PC-3 (cell line): Measurements from ENCODE around the gene PPM1F. TPM values are rescaled to one million over a fixed set of nuclear protein-coding genes. Genes with fewer than 3 reads are reported as not detected.

Experiments used
- ATAC-seq: fragments of 200-7000 bp; cut with Tn5 transposase; 2 replicates; pipeline ENCODE4 v1.9.1; 2020; ENCODE audit warnings: mild to moderate bottlenecking, moderate library complexity
- BruUV-seq: library from RNA; stranded (reverse); fragments of 400-500 nt; replicated peaks from 2 replicates; lab custom pipeline; 2021; lab: Mats Ljungman, UMichigan
- CTCF ChIA-PET: fragments of 300-600 bp; sonication (Branson Sonifier 250); formaldehyde crosslinking; loops from one replicate; lab custom pipeline; 2022; ENCODE audit warnings: antibody characterized with exemption; lab: Charles Lee
- POLR2A ChIA-PET: fragments of 300-600 bp; sonication (Branson Sonifier 250); formaldehyde crosslinking; loops from one replicate; lab custom pipeline; 2022; ENCODE audit warnings: antibody characterized with exemption; ENCODE audit not compliant: unreplicated experiment; lab: Charles Lee
- DNase-seq: peaks from one replicate; pipeline ENCODE4 v3.0.0-alpha.2; 2015
- H2AFZ ChIP-seq: fragments of 300-600 bp; sonication (generic); 2 replicates; pipeline ENCODE4 v1.6.0; 2016; ENCODE audit warnings: antibody characterized with exemption, low read length
- H3F3A ChIP-seq: fragments of 300-600 bp; sonication (generic); one replicate; pipeline ENCODE4 v1.6.0; 2017; ENCODE audit warnings: antibody characterized with exemption, low read length, control low read depth, mild to moderate bottlenecking; ENCODE audit not compliant: unreplicated experiment
- H3K27ac ChIP-seq: fragments of 300-600 bp; sonication (generic); 2 replicates; pipeline ENCODE4 v1.5.1; 2016; ENCODE audit warnings: mild to moderate bottlenecking, low read length
- H3K27me3 ChIP-seq: fragments of 300-600 bp; sonication (generic); 2 replicates; pipeline ENCODE4 v1.6.1; 2016; ENCODE audit warnings: low read length, mixed read lengths
- H3K36me3 ChIP-seq: fragments of 300-600 bp; sonication (generic); 2 replicates; pipeline ENCODE4 v1.6.1; 2016; ENCODE audit warnings: low read depth, mixed run types, low read length, mixed read lengths
- H3K4me1 ChIP-seq: fragments of 300-600 bp; sonication (generic); 2 replicates; pipeline ENCODE4 v1.5.1; 2016; ENCODE audit warnings: low read length; ENCODE audit not compliant: insufficient read depth
- H3K4me2 ChIP-seq: fragments of 300-600 bp; sonication (generic); 2 replicates; pipeline ENCODE4 v1.6.0; 2016; ENCODE audit warnings: low read length
- H3K4me3 ChIP-seq: fragments of 300-600 bp; sonication (generic); 2 replicates; pipeline ENCODE4 v1.5.1; 2016; ENCODE audit warnings: mild to moderate bottlenecking, low read length, mixed read lengths
- H3K79me2 ChIP-seq: fragments of 300-600 bp; sonication (generic); 2 replicates; pipeline ENCODE4 v1.6.1; 2017; ENCODE audit warnings: low read length, mixed read lengths
- H3K9ac ChIP-seq: fragments of 300-600 bp; sonication (generic); 2 replicates; pipeline ENCODE4 v1.6.0; 2016; ENCODE audit warnings: mild to moderate bottlenecking, low read length
- H3K9me2 ChIP-seq: fragments of 300-600 bp; sonication (generic); replicated peaks from 2 replicates; pipeline ENCODE4 v1.6.1; 2016; ENCODE audit warnings: mixed run types, low read length, mixed read lengths
- H3K9me3 ChIP-seq: fragments of 300-600 bp; sonication (generic); 2 replicates; pipeline ENCODE4 v1.6.1; 2016; ENCODE audit warnings: low read length, mixed read lengths
- H4K20me1 ChIP-seq: fragments of 300-600 bp; sonication (generic); 2 replicates; pipeline ENCODE4 v1.6.1; 2016; ENCODE audit warnings: low read length, mixed read lengths
- EZH2 ChIP-seq: fragments of 300-600 bp; sonication (generic); IDR thresholded peaks from one replicate; pipeline ENCODE4 v1.6.1; 2017; ENCODE audit warnings: antibody characterized with exemption, mild to moderate bottlenecking, low read length; ENCODE audit not compliant: unreplicated experiment
- EZH2phosphoT487 ChIP-seq: fragments of 300-600 bp; sonication (generic); IDR thresholded peaks from 2 replicates; pipeline ENCODE4 v1.6.1; 2018; ENCODE audit warnings: mild to moderate bottlenecking, antibody characterized with exemption, low read length, borderline replicate concordance
- intact Hi-C: fragments of 100-400 bp; cut with micrococcal nuclease; formaldehyde crosslinking; loops from 2 replicates; pipeline ENCODE4 v1.9.0; 2023
- total RNA-seq: library from RNA; depleted of rRNA; stranded (reverse); fragments of >200 nt; gene quantifications from 2 replicates; pipeline ENCODE4 v1.2.3, GENCODE V29; 2014
- TF ChIP-seq, protein P1 (sequence below): fragments of 300-600 bp; sonication (generic); conservative IDR thresholded peaks from 2 replicates; pipeline ENCODE4 v1.5.1; 2017; ENCODE audit warnings: antibody characterized with exemption, low read depth, mild to moderate bottlenecking, low read length

PPM1F gene
- total RNA-seq, 1 experiment from 2014 or later = 40.4 TPM

- ATAC-seq = no peak
- Histone ChIP-seq H3K9ac (no peak overlapping the region), H3F3A (no peaks in the 10 kb centered on the region), H3K36me3 (peaks cover 13% of the 10 kb centered on the region), H3K9me2 (no peaks in the 10 kb centered on the region), H2AFZ (no peak overlapping the region), H3K79me2 (no peaks in the 10 kb centered on the region), H3K27ac (no peak overlapping the region), H3K27me3 (no peaks in the 10 kb centered on the region), H3K4me3 (no peak overlapping the region), H3K4me2 (no peak overlapping the region), H3K4me1 (no peaks in the 10 kb centered on the region), H4K20me1 (no peaks in the 10 kb centered on the region), H3K9me3 (no peaks in the 10 kb centered on the region)
- no TSS peak for BruUV-seq
- TF ChIP-seq EZH2phosphoT487 (no peak), EZH2 (no peak)
- TF ChIP-seq, protein P1, sequence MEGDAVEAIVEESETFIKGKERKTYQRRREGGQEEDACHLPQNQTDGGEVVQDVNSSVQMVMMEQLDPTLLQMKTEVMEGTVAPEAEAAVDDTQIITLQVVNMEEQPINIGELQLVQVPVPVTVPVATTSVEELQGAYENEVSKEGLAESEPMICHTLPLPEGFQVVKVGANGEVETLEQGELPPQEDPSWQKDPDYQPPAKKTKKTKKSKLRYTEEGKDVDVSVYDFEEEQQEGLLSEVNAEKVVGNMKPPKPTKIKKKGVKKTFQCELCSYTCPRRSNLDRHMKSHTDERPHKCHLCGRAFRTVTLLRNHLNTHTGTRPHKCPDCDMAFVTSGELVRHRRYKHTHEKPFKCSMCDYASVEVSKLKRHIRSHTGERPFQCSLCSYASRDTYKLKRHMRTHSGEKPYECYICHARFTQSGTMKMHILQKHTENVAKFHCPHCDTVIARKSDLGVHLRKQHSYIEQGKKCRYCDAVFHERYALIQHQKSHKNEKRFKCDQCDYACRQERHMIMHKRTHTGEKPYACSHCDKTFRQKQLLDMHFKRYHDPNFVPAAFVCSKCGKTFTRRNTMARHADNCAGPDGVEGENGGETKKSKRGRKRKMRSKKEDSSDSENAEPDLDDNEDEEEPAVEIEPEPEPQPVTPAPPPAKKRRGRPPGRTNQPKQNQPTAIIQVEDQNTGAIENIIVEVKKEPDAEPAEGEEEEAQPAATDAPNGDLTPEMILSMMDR = no peak
- ChIA-PET POLR2A (no interaction called here), CTCF (no interaction called here)
- intact Hi-C loops = no loop called here
- no peak for DNase-seq
Observed at GRCh38 chr22:21967693-21968271, 15.1 kb upstream of the PPM1F start.

DNA sequence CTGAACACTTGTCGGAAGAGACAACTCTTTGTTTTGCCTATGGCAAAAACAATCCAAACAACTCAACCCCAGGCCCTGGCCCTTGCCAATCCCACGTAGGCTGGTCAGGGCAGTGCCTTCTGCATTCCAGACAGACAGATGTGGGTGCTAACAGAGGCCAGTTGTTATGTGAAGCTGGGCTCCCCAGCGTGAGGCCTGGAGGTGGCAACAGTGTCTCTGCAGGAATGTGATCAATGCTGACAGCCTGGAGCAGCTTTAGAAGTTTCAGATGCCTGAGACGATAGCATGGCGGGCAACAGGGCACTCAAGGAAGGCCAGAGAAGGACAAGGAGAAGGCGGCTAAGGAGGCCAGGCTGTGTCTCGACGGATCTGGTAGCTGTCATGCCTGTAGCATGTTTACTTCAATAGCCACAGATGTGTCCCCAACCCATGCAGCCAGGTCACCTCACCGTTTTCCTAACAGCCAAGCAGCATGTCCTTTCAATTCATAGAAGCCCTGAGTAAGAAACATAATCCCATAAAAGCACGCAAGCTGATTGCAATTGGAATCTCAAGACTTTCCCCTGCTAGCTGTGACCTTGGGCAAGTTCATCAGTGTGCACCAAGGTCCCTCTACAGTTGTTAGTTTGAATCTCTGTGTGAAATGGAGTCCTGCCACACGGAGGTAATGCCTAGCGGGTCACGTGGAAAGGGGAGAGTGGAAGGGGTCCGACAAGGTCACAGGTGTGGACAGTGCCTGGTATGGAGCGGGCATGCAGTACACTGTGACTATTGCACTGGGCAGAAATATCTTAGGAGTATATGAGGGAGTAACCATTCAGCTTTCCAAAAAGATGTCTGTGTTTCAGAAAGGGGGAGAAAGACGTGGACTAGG lies 14.2 kb upstream of the PPM1F start:
- intact Hi-C loops = no loop called here
- Histone ChIP-seq H3K4me3 (no peak overlapping the region), H3K27ac (no peak overlapping the region), H3K36me3 (peaks cover 5% of the 10 kb centered on the region; the same call in 1 of the 2 replicates), H3K9me3 (no peaks in the 10 kb centered on the region), H2AFZ (no peak overlapping the region), H3K4me1 (no peaks in the 10 kb centered on the region), H3K79me2 (no peaks in the 10 kb centered on the region), H4K20me1 (no peaks in the 10 kb centered on the region), H3K27me3 (no peaks in the 10 kb centered on the region), H3K9ac (no peak overlapping the region), H3K9me2 (no peaks in the 10 kb centered on the region), H3K4me2 (no peak overlapping the region), H3F3A (no peaks in the 10 kb centered on the region)
- ATAC-seq = no peak
- DNase-seq = no peak
- BruUV-seq = no TSS peak
- POLR2A ChIA-PET = no interaction called here
- no peak for TF ChIP-seq EZH2phosphoT487
- TF ChIP-seq, protein P1 = no peak
- no peak for TF ChIP-seq EZH2
- CTCF ChIA-PET = no interaction called here

- Histone ChIP-seq H3K4me1 (no peaks in the 10 kb centered on the region), H3K27me3 (no peaks in the 10 kb centered on the region), H4K20me1 (no peaks in the 10 kb centered on the region), H3K27ac (no peak overlapping the region), H2AFZ (no peak overlapping the region), H3K36me3 (no peaks in the 10 kb centered on the region), H3K79me2 (no peaks in the 10 kb centered on the region), H3K9me3 (no peaks in the 10 kb centered on the region), H3K9me2 (no peaks in the 10 kb centered on the region), H3K4me2 (no peak overlapping the region), H3K4me3 (no peak overlapping the region), H3F3A (no peaks in the 10 kb centered on the region), H3K9ac (no peak overlapping the region)
- intact Hi-C loops = no loop called here
- ATAC-seq = no peak
- BruUV-seq = no TSS peak
- no peak for TF ChIP-seq EZH2
- no peak for TF ChIP-seq EZH2phosphoT487
- TF ChIP-seq, protein P1 = no peak
- ChIA-PET POLR2A (no interaction called here), CTCF (no interaction called here)
- no peak for DNase-seq
Observed at GRCh38 chr22:21965762-21966288, 13.2 kb upstream of the PPM1F start.
